ENCODE results near the gene PM20D2.

PM20D2 gene

DNA sequence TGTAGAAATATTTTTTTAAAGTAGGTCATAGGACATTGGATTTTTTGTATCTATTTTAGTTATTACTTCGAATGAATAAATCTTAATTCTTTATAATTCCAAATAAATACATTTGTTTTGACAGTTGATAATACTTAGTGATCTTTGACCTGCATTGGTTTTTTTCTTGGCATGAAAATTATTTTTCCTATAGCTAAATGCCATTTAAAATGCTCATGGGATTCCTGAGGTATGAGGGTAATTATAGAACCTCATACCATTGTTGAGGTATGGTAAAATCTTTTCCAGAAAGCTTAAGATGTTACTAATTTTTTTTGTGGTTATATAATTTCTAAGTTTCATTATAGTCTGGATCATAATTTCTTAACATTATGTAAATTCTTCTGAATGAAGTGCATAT, 8.3 kb downstream of the PM20D2 start:
- no peak overlapping the region for H2AFZ ChIP-seq (ENCODE audit: low read depth, low read length)
- TF ChIP-seq EZH2phosphoT487 (IDR thresholded peaks at IDR 0.05; ENCODE audit: low read depth), result no peak
- H3K79me2 ChIP-seq (ENCODE audit: low read length), result peaks cover 18% of the 10 kb centered on the region

DNA sequence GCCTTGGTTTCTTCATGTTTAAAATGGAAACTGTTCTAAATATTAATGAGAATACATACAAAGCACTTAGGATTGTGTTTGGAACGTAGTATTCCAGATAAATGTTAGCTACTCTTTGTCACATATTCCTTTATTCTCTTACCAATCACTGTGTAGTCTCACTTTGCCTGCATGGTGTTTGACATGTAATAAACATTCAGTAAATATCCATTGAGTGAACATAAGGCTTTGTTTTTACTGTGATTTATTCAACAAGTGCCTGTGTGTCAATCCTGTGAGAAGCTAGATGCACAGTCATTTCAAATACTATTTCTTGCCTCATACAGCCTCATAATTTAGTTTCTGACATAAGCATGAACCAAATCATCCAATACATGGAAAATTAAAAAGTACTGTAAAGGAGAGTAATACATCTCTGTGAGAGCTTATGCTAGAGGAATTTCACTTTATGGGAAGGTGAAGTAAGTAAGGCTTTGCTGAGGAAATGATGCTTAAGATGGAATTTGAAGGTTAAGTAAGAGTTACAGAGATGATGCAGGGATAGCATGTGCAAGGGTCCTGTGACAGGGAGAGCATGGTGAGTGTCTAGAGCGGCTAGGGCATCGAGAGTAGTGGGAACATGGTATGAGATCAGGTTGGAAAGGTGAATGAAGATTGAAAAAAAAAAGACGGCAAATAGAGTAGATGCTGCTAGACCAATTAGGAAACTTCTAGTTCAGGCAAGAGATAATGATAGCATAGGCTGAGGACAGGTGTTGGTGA, 14.7 kb downstream of the PM20D2 start:
- no peak overlapping the region for H3K4me3 ChIP-seq (ENCODE audit: low read length)
- peaks cover 20% of the 10 kb centered on the region for H3K36me3 ChIP-seq (replicated peaks; ENCODE audit: low read depth, low read length)
- no peak for TF ChIP-seq EZH2phosphoT487 (IDR thresholded peaks at IDR 0.05; ENCODE audit: low read depth)
- TF ChIP-seq CTCF (IDR thresholded peaks at IDR 0.05; ENCODE audit: low read depth, low read length), result no peak
- H3K9me3 ChIP-seq (ENCODE audit: insufficient read depth, low read length), result no peaks in the 10 kb centered on the region
- H3K27ac ChIP-seq (ENCODE audit: low read length), result no peak overlapping the region
- H3K9ac ChIP-seq (ENCODE audit: low read length), result no peak overlapping the region
- peaks cover 3% of the 10 kb centered on the region; the same call in 1 of the 2 replicates for H3K79me2 ChIP-seq (ENCODE audit: low read length)
- H4K20me1 ChIP-seq (ENCODE audit: insufficient read depth, low read length), result no peaks in the 10 kb centered on the region
- H3K4me1 ChIP-seq (ENCODE audit: low read length), result no peaks in the 10 kb centered on the region
- no peak overlapping the region for H3K4me2 ChIP-seq (ENCODE audit: low read length)
- H2AFZ ChIP-seq (ENCODE audit: low read depth, low read length), result no peak overlapping the region
- H3K27me3 ChIP-seq (ENCODE audit: low read depth, low read length), result no peaks in the 10 kb centered on the region

More for the DNA sequence above, 8.3 kb downstream of the PM20D2 start:
- H3K4me1 ChIP-seq (ENCODE audit: low read length), result no peaks in the 10 kb centered on the region
- H3K9ac ChIP-seq (ENCODE audit: low read length), result no peak overlapping the region
- no peak overlapping the region for H3K4me2 ChIP-seq (ENCODE audit: low read length)
- no peak overlapping the region for H3K4me3 ChIP-seq (ENCODE audit: low read length)
- H3K27me3 ChIP-seq (ENCODE audit: low read depth, low read length), result no peaks in the 10 kb centered on the region
- H4K20me1 ChIP-seq (ENCODE audit: insufficient read depth, low read length), result no peaks in the 10 kb centered on the region
- H3K27ac ChIP-seq (ENCODE audit: low read length), result no peak overlapping the region
- no peaks in the 10 kb centered on the region for H3K9me3 ChIP-seq (ENCODE audit: insufficient read depth, low read length)
- H3K36me3 ChIP-seq (replicated peaks; ENCODE audit: low read depth, low read length), result peaks cover 20% of the 10 kb centered on the region

- Histone ChIP-seq H3K36me3 (replicated peaks; ENCODE audit: low read depth, low read length) (peaks cover 19% of the 10 kb centered on the region), H3K9ac (ENCODE audit: low read length) (no peak overlapping the region), H3K4me3 (ENCODE audit: low read length) (no peak overlapping the region), H3K4me1 (ENCODE audit: low read length) (no peaks in the 10 kb centered on the region), H3K27me3 (ENCODE audit: low read depth, low read length) (no peaks in the 10 kb centered on the region), H4K20me1 (ENCODE audit: insufficient read depth, low read length) (no peaks in the 10 kb centered on the region), H3K79me2 (ENCODE audit: low read length) (peaks cover 2% of the 10 kb centered on the region; the same call in 1 of the 2 replicates), H3K9me3 (ENCODE audit: insufficient read depth, low read length) (no peaks in the 10 kb centered on the region), H2AFZ (ENCODE audit: low read depth, low read length) (no peak overlapping the region), H3K27ac (ENCODE audit: low read length) (no peak overlapping the region), H3K4me2 (ENCODE audit: low read length) (no peak overlapping the region)
- TF ChIP-seq CTCF (IDR thresholded peaks at IDR 0.05; ENCODE audit: low read depth, low read length), result no peak
- TF ChIP-seq EZH2phosphoT487 (IDR thresholded peaks at IDR 0.05; ENCODE audit: low read depth), result no peak
These were observed 15.6 kb downstream of the PM20D2 start for GRCh38 chr6:89161326-89162046.

DNA sequence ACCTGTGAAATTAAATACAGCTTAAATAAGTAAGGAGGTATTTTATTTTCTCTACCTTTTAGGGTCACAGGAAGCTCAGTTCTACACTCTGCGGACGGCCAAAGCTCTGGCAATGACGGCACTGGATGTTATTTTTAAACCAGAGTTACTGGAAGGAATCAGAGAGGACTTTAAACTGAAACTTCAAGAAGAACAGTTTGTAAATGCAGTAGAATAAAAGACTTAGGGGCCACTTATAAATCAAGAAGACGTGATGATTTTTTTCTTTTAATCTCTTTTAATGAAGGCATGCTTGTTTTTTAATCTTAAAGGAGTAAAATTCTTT, 16.2 kb downstream of the PM20D2 start:
- Histone ChIP-seq H2AFZ (ENCODE audit: low read depth, low read length) (no peak overlapping the region), H3K4me1 (ENCODE audit: low read length) (no peaks in the 10 kb centered on the region), H3K9ac (ENCODE audit: low read length) (no peak overlapping the region), H3K36me3 (replicated peaks; ENCODE audit: low read depth, low read length) (peaks cover 21% of the 10 kb centered on the region), H3K9me3 (ENCODE audit: insufficient read depth, low read length) (no peaks in the 10 kb centered on the region), H3K27ac (ENCODE audit: low read length) (no peak overlapping the region), H3K27me3 (ENCODE audit: low read depth, low read length) (no peaks in the 10 kb centered on the region), H4K20me1 (ENCODE audit: insufficient read depth, low read length) (no peaks in the 10 kb centered on the region), H3K79me2 (ENCODE audit: low read length) (no peaks in the 10 kb centered on the region), H3K4me2 (ENCODE audit: low read length) (no peak overlapping the region), H3K4me3 (ENCODE audit: low read length) (no peak overlapping the region)
- no peak for TF ChIP-seq CTCF (IDR thresholded peaks at IDR 0.05; ENCODE audit: low read depth, low read length)
- TF ChIP-seq EZH2phosphoT487 (IDR thresholded peaks at IDR 0.05; ENCODE audit: low read depth), result no peak
